Large intestine (tissue), 3 donors: ENCODE data around the gene SYNPR. TPM values are rescaled to one million over a fixed set of nuclear protein-coding genes. Genes with fewer than 3 reads are reported as not detected.

Experiments
- DNase-seq, 2 donors: peaks; one replicate each; pipeline versions ENCODE4 v3.0.0 to v3.0.0-alpha.2; 2013
- H3K27ac ChIP-seq: one replicate; pipeline ENCODE4 v1.5.1; 2013; ENCODE audit warnings: low read length
- H3K27me3 ChIP-seq: 2 replicates; pipeline ENCODE4 v1.6.1; 2013; ENCODE audit warnings: low read length; ENCODE audit not compliant: control insufficient read depth, insufficient read depth
- H3K36me3 ChIP-seq: 2 replicates; pipeline ENCODE4 v1.6.1; 2013; ENCODE audit warnings: low read length; ENCODE audit not compliant: control insufficient read depth, insufficient read depth
- H3K4me1 ChIP-seq: one replicate; pipeline ENCODE4 v1.6.1; 2013; ENCODE audit warnings: low read length; ENCODE audit not compliant: control insufficient read depth, insufficient read depth
- H3K4me3 ChIP-seq: one replicate; pipeline ENCODE4 v1.5.1; 2013; ENCODE audit warnings: low read length
- H3K9me3 ChIP-seq: one replicate; pipeline ENCODE4 v1.6.1; 2013; ENCODE audit warnings: mild to moderate bottlenecking, low read depth, low read length, moderate library complexity; ENCODE audit not compliant: control insufficient read depth
- WGBS: methylation state at CpG from one replicate; pipeline ENCODE4 v1.1.5; 2013; ENCODE audit warnings: low lambda C conversion rate; ENCODE audit not compliant: insufficient coverage; 5-methylcytosine and 5-hydroxymethylcytosine counted together
- polyA plus RNA-seq: library from polyadenylated mRNA; unstranded; fragments of 120-200 nt; gene quantifications from one replicate; pipeline ENCODE4 v1.2.1, GENCODE V29; 2013

SYNPR gene
- polyA plus RNA-seq, 1 donor, result 0.87 TPM

DNA sequence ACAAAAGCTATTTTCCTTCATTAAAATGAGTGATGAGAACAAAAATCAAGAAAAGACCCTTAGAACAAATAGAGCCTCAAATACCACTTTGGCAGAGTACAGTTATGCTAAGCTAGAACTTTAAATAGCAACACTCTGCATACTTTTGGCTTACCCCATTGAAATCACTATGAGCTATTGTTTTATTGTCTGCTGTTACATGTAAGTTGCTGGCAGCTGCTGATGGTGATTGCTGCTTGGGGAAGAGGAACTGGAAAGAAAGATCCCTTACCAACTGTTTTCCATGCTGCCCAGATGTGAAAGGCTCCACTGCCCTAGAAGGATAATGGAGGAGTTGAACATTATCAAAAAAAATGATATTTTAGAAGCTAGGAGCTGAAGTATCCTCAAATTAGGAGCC lies 135.4 kb downstream of the SYNPR start:
- Histone ChIP-seq H3K4me3 (no peak overlapping the region), H3K27ac (no peak overlapping the region), H3K9me3 (no peaks in the 10 kb centered on the region), H3K4me1 (no peaks in the 10 kb centered on the region), H3K36me3 (no peaks in the 10 kb centered on the region), H3K27me3 (no peaks in the 10 kb centered on the region)
- DNase-seq, result no peak

DNA sequence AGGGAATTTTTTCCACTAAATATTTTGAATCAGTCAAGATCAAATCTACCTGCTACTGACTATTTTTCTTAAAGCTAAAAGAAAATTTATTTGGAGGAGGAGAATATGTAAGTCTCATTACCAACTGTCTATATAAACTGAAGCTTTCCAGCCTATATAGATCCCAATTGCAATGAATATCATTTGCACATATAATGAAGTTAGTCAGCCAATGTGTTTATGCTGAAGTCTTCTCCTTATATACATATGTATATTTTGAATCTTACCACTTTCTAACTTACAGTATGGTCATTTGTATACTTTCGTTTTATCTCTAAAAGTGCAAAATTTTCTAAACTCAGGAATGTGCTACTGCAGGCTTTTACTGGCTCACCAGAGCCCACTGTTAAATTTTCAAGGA lies 136.5 kb downstream of the SYNPR start:
- WGBS, result 75% methylated on average over 1 of the region's 1 CpG
- H3K9me3 ChIP-seq, result no peaks in the 10 kb centered on the region
- H3K36me3 ChIP-seq, result no peaks in the 10 kb centered on the region
- H3K27ac ChIP-seq, result no peak overlapping the region
- DNase-seq, result no peak
- H3K4me3 ChIP-seq, result no peak overlapping the region
- H3K27me3 ChIP-seq, result no peaks in the 10 kb centered on the region
- H3K4me1 ChIP-seq, result no peaks in the 10 kb centered on the region

DNA sequence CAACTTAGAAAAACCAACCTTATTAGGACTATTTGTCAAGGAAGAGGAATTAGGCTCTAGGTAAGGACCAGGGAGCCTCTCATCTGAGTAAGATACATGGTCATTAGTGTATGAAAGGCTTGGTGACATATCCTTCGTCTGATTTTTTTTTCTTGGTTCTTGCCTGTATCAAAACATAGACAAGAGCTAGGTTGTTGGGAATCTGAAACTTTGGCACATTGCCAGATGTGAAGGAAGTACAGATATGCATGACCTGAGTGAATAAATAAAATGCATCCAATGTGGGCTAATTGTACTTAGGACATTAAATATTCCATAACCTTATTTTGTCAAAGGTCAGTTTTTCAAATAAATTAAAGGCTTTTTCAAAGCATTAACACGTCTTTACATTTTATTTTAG lies 151.8 kb downstream of the SYNPR start:
- H3K27ac ChIP-seq, result no peak overlapping the region
- WGBS, result 48% methylated on average over 2 of the region's 2 CpGs
- no peak for DNase-seq
- H3K4me3 ChIP-seq, result no peak overlapping the region
- H3K4me1 ChIP-seq, result peaks cover 4% of the 10 kb centered on the region
- H3K27me3 ChIP-seq, result no peaks in the 10 kb centered on the region
- H3K36me3 ChIP-seq, result no peaks in the 10 kb centered on the region
- H3K9me3 ChIP-seq, result no peaks in the 10 kb centered on the region

DNA sequence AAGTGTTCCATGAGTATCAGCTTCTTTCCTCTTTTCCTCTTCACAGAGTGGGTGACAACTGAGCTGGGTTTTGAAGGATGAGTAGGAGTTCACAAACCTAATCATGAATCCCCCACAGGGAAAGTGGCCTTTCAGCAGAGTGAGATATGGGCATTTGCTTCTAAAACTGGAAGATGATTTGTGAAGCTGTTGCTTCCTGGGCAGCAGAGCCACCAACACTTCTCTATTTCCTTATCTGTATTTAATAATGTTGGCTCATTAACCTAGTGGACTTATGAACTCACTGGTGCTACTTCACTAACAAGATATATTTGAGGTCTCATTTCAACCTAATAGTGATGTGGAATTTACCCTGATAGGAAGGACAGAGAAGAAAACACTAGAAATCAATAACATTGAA lies 152.8 kb downstream of the SYNPR start:
- H3K4me1 ChIP-seq, result peaks cover 4% of the 10 kb centered on the region
- no peaks in the 10 kb centered on the region for H3K27me3 ChIP-seq
- H3K4me3 ChIP-seq, result no peak overlapping the region
- H3K36me3 ChIP-seq, result no peaks in the 10 kb centered on the region
- H3K9me3 ChIP-seq, result no peaks in the 10 kb centered on the region
- H3K27ac ChIP-seq, result no peak overlapping the region
- peak in 1 of 2 donors; percentile 57 for DNase-seq

DNA sequence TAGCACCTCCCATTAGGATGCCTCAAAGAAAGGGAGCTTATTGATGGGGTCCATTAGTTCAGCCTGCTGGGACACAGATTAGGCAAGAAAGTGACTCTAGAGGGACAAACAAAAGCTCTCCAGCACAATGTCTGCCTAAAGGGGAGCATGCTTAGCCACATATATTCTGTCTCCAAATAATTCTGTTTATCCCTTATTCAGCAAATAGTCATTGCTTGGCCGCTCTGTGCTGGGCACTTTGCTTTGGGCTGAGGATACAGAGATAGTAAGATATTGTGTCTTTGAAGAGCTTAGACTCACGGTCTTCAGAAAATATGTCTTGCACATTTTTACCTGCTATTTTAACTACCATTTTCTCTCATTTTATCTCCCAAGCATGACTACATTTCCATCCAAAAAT lies 159.8 kb downstream of the SYNPR start:
- Histone ChIP-seq H3K27me3 (no peaks in the 10 kb centered on the region), H3K4me3 (no peak overlapping the region), H3K9me3 (no peaks in the 10 kb centered on the region), H3K36me3 (no peaks in the 10 kb centered on the region), H3K27ac (no peak overlapping the region), H3K4me1 (peaks cover 9% of the 10 kb centered on the region)
- 88% methylated on average over 1 of the region's 2 CpGs for WGBS
- DNase-seq, result no peak

DNA sequence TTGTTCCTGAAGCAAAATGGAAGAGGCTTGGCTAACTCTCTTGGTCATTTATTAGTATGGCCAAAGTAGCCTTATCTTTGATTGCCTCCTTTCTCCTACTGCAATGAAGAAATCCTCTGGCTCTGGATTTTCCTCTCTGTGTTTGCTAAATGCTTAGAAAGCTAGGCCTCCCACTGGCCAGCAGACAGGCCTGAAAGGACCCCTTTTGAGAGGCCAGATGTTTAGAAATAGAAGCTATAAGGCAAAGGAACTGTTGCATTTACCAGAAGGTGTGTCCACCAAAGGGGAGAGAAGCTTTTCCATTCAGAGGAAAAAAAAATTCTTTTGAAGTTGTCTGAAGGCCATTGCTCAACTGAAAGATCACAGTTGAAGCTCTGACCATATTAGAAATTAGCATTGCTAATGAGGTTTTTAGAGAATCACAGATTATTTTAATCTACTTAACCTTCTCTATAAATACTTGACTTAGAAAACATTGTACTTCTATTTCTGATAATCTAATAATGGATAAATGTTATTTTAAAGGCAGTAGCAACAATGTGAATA lies 160.8 kb downstream of the SYNPR start:
- no peaks in the 10 kb centered on the region for H3K27me3 ChIP-seq
- H3K36me3 ChIP-seq, result no peaks in the 10 kb centered on the region
- DNase-seq, result no peak
- peaks cover 9% of the 10 kb centered on the region for H3K4me1 ChIP-seq
- no peak overlapping the region for H3K4me3 ChIP-seq
- H3K9me3 ChIP-seq, result no peaks in the 10 kb centered on the region
- no peak overlapping the region for H3K27ac ChIP-seq

- Histone ChIP-seq H3K9me3 (no peaks in the 10 kb centered on the region), H3K27me3 (no peaks in the 10 kb centered on the region), H3K27ac (peak overlapping the region; percentile 16), H3K36me3 (no peaks in the 10 kb centered on the region), H3K4me3 (no peak overlapping the region), H3K4me1 (peaks cover 9% of the 10 kb centered on the region)
- DNase-seq, result peak; percentile 29 to 73
- WGBS, result no CpG with 5 or more reads among the region's 2 CpGs
Observed at GRCh38 chr3:63441262-63441661, 163.2 kb downstream of the SYNPR start.

DNA sequence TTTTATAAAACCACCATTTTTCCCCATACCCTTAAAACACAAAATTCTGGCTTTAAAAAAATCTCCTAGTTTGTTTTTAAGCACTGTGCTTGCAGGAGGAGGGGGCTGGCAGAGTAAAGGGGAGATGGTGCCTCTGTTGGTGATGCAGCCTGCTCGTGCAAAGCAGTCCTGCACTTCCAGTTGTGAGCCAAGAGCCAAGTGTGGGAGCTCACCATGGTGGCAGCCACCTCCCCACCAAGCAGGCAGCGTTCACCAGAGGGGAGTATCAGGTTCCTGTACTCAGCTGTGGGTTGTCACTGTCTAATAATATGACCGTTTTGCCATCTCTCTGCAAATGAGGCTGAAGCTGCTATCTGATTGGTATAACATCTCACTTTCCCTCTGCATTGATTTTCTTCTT lies 164.8 kb downstream of the SYNPR start:
- no peak for DNase-seq
- no peaks in the 10 kb centered on the region for H3K27me3 ChIP-seq
- no peaks in the 10 kb centered on the region for H3K36me3 ChIP-seq
- H3K9me3 ChIP-seq, result no peaks in the 10 kb centered on the region
- H3K4me1 ChIP-seq, result peaks cover 9% of the 10 kb centered on the region
- H3K27ac ChIP-seq, result no peak overlapping the region
- WGBS, result no CpG with 5 or more reads among the region's 3 CpGs
- no peak overlapping the region for H3K4me3 ChIP-seq

GRCh38 chr3:63450023-63450422 lies 171.9 kb downstream of the SYNPR start:
- Histone ChIP-seq H3K9me3 (no peaks in the 10 kb centered on the region), H3K27me3 (no peaks in the 10 kb centered on the region), H3K4me3 (no peak overlapping the region), H3K27ac (peak overlapping the region; percentile 49), H3K36me3 (no peaks in the 10 kb centered on the region), H3K4me1 (peaks cover 25% of the 10 kb centered on the region)
- peak; percentile 55 to 74 for DNase-seq
- WGBS, result no CpG with 5 or more reads among the region's 3 CpGs

DNA sequence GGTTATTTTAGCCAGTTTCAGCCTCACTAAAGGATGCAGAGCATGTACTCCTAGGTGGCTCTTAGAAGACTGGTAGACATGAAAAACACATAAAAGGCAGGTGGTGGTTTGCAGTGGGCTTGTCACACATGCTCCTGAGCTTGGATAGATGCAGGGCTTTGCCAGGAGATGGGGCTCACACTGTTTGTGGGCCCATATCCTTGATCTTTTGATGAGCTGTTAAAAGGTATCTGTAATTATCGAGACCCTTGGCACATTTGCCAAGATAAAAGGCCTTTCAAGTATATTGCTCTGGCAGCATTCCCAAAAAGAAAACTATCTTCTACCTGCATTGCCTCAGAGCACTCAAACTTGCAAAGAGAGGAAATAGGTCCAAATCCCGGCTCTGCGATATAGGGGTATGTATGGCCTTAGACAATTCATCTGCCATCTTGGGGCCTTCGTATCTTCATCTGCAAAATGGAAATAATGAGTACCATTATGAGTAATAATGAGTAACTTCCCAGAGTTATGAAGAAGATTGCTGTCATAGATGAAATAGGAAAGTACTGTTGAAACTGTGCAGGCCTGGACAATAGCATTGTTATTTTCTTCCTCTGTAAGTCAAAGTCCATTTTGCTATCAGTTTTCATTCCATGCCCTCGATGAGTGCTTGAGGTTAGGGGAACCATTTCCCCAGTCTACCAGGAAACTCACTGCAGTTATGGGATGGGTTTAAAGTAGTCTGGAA lies 172.7 kb downstream of the SYNPR start:
- peaks cover 25% of the 10 kb centered on the region for H3K4me1 ChIP-seq
- DNase-seq, result peak; percentile 76 to 90
- H3K9me3 ChIP-seq, result no peaks in the 10 kb centered on the region
- no peak overlapping the region for H3K4me3 ChIP-seq
- H3K27ac ChIP-seq, result peak overlapping the region; percentile 80
- H3K27me3 ChIP-seq, result no peaks in the 10 kb centered on the region
- no peaks in the 10 kb centered on the region for H3K36me3 ChIP-seq
- WGBS, result no CpG with 5 or more reads among the region's 5 CpGs

DNA sequence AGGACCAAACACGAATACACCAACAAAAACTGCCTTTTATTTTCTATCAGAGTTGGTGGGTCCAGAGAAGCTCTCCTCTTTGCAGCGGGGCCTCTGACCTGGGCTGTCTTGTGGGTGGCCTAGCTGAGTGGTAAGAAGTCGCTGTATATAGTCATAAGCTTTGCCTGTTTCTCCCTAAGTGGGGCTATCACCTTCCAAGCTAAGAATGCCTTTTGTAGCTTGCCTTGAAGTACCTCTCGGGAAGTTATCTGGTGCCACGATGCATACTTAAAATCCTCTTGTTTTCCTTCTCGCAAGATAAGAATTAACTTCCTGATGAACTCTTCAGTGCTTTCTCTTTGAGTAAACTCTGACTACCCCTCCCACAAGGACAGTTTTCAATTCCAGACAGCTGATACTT lies 178.8 kb downstream of the SYNPR start:
- Histone ChIP-seq H3K9me3 (no peaks in the 10 kb centered on the region), H3K36me3 (no peaks in the 10 kb centered on the region), H3K27me3 (no peaks in the 10 kb centered on the region), H3K4me3 (no peak overlapping the region), H3K27ac (no peak overlapping the region), H3K4me1 (peaks cover 2% of the 10 kb centered on the region)
- WGBS, result 19% methylated on average over 3 of the region's 6 CpGs
- DNase-seq, result peak in 1 of 2 donors; percentile 27
